ENCODE data around the gene SH3RF3. TPM values are rescaled to one million over a fixed set of nuclear protein-coding genes. Genes with fewer than 3 reads are reported as not detected.

Gene SH3RF3
- total RNA-seq, 2 donors from 2014 or later, result 1.4 to 17.0 TPM

GRCh38 chr2:109229094-109229675 is 100.2 kb downstream of the SH3RF3 start:
- H3K27ac ChIP-seq, result no peak overlapping the region
- no peak for DNase-seq (ENCODE audit: low spot score)
- WGBS, result over 99% methylated on average over 4 of the region's 4 CpGs

DNA sequence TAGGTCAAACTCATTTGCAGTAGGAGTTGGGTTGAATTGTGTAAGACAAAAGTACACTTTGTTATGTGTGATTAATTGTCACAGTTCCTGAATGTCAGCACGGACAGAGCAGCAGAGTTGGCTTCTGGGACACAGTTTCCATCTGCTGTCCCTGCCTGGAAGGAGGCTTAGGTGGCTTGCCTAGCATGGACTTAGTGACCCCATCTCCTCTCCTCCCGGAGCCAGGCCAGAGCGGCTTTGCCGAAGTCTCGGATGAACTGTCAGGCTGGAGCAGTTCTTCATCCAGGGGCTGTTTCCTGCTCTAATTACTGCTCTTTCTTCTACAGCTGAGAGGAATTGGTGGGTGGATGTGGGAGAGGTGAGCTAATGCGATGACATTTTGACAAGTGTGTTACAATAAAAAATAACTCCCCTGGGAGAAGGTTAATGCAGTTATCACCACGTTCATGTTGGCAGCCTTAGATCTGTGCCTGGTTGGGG is 102.0 kb downstream of the SH3RF3 start:
- no peak overlapping the region for H3K4me3 ChIP-seq
- TF ChIP-seq, protein P1, sequence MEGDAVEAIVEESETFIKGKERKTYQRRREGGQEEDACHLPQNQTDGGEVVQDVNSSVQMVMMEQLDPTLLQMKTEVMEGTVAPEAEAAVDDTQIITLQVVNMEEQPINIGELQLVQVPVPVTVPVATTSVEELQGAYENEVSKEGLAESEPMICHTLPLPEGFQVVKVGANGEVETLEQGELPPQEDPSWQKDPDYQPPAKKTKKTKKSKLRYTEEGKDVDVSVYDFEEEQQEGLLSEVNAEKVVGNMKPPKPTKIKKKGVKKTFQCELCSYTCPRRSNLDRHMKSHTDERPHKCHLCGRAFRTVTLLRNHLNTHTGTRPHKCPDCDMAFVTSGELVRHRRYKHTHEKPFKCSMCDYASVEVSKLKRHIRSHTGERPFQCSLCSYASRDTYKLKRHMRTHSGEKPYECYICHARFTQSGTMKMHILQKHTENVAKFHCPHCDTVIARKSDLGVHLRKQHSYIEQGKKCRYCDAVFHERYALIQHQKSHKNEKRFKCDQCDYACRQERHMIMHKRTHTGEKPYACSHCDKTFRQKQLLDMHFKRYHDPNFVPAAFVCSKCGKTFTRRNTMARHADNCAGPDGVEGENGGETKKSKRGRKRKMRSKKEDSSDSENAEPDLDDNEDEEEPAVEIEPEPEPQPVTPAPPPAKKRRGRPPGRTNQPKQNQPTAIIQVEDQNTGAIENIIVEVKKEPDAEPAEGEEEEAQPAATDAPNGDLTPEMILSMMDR (IDR thresholded peaks at IDR 0.05), result no peak
- TF ChIP-seq POLR2A (IDR thresholded peaks at IDR 0.05) (no peak), POLR2AphosphoS5 (IDR thresholded peaks at IDR 0.05) (no peak)
- H3K4me1 ChIP-seq (replicated peaks), result no peaks in the 10 kb centered on the region
- WGBS, result 51% methylated on average over 7 of the region's 7 CpGs
- H3K36me3 ChIP-seq, result no peaks in the 10 kb centered on the region
- intact Hi-C loops (cut with DNase I), result no loop called here
- no peaks in the 10 kb centered on the region for H3K9me3 ChIP-seq
- no peak for DNase-seq (ENCODE audit: low spot score)
- H3K27ac ChIP-seq, result no peak overlapping the region
- no peaks in the 10 kb centered on the region for H3K27me3 ChIP-seq (replicated peaks; ENCODE audit: insufficient read depth)

More at GRCh38 chr2:109229094-109229675, 100.2 kb downstream of the SH3RF3 start:
- H3K36me3 ChIP-seq, result no peaks in the 10 kb centered on the region
- H3K9me3 ChIP-seq, result no peaks in the 10 kb centered on the region
- intact Hi-C loops (cut with DNase I), result no loop called here
- H3K4me1 ChIP-seq (replicated peaks), result no peaks in the 10 kb centered on the region
- H3K27me3 ChIP-seq (replicated peaks; ENCODE audit: insufficient read depth), result no peaks in the 10 kb centered on the region
- TF ChIP-seq, protein P1 (IDR thresholded peaks at IDR 0.05), result no peak
- TF ChIP-seq POLR2AphosphoS5 (IDR thresholded peaks at IDR 0.05) (no peak), POLR2A (IDR thresholded peaks at IDR 0.05) (no peak)
- H3K4me3 ChIP-seq, result no peak overlapping the region

DNA sequence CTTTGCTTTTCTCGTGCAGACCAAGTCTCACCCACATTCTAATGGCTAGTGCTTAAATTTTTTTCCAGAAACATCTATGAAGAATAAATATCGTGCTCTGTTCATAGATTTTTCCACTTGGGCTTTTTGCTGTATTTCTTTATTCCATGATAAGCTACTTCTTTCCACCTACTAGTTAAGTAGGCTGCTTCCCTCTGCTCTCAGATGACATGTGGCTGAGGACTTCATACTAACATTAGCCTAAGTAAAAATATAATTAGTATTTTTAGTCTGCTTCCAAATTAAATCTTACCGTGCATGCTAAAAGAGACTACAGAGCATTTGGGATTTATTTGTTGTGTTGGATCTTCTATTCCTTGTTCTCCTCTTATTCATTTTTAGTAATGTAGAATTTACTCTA is 102.4 kb downstream of the SH3RF3 start:
- Histone ChIP-seq H3K9me3 (no peaks in the 10 kb centered on the region), H3K4me3 (no peak overlapping the region), H3K4me1 (replicated peaks) (no peaks in the 10 kb centered on the region), H3K27ac (no peak overlapping the region), H3K27me3 (replicated peaks; ENCODE audit: insufficient read depth) (no peaks in the 10 kb centered on the region), H3K36me3 (no peaks in the 10 kb centered on the region)
- DNase-seq (ENCODE audit: low spot score), result no peak
- TF ChIP-seq, protein P1 (IDR thresholded peaks at IDR 0.05), result no peak
- TF ChIP-seq POLR2A (IDR thresholded peaks at IDR 0.05), result no peak
- TF ChIP-seq POLR2AphosphoS5 (IDR thresholded peaks at IDR 0.05), result no peak
- intact Hi-C loops (cut with DNase I), result no loop called here
- WGBS, result 71% methylated on average over 3 of the region's 3 CpGs

DNA sequence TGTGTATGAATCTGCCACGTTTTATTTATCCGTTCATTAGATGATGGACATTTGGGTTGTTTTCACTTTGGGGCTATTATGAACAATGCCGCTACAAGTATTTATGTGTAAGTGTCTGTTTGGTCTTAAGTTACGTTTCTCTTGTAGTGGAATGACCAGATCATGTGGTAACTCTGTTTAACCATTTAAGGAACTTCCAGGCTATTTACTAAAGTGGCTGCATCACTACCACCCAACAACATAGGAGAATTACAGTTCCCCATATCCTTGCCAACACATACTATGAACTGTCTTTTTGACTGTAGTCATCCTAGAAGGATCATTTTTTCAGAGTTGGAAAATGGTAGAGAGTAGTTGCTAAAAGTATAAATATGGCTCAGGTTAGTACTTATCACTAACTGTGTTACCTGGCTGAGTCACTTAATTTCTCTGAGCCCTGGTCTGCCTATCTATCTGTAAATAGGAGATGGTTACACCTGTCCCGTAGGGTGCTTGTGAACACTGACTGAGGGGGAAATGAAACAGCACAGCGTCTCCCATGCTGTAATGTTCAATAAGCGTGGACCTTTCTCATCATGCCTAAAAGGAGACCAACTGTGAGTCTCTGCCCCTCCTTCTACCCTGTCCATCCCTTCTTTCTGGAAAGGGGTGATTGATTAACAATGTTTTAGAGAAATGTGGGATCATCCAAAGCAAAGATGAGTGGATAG is 103.1 kb downstream of the SH3RF3 start:
- WGBS, result 90% methylated on average over 7 of the region's 7 CpGs
- intact Hi-C loops (cut with DNase I), result no loop called here
- no peak overlapping the region for H3K27ac ChIP-seq
- no peak overlapping the region for H3K4me3 ChIP-seq
- H3K27me3 ChIP-seq (replicated peaks; ENCODE audit: insufficient read depth), result no peaks in the 10 kb centered on the region
- H3K4me1 ChIP-seq (replicated peaks), result peaks cover 5% of the 10 kb centered on the region
- no peak for DNase-seq (ENCODE audit: low spot score)
- TF ChIP-seq POLR2AphosphoS5 (IDR thresholded peaks at IDR 0.05) (no peak), POLR2A (IDR thresholded peaks at IDR 0.05) (no peak)
- TF ChIP-seq, protein P1 (IDR thresholded peaks at IDR 0.05), result no peak
- H3K9me3 ChIP-seq, result no peaks in the 10 kb centered on the region
- H3K36me3 ChIP-seq, result no peaks in the 10 kb centered on the region

GRCh38 chr2:109232909-109233308 is 103.9 kb downstream of the SH3RF3 start:
- Histone ChIP-seq H3K9me3 (no peaks in the 10 kb centered on the region), H3K36me3 (no peaks in the 10 kb centered on the region), H3K27me3 (replicated peaks; ENCODE audit: insufficient read depth) (no peaks in the 10 kb centered on the region), H3K27ac (no peak overlapping the region), H3K4me3 (no peak overlapping the region), H3K4me1 (replicated peaks) (peaks cover 5% of the 10 kb centered on the region)
- intact Hi-C loops (cut with DNase I), result no loop called here
- DNase-seq (ENCODE audit: low spot score), result no peak
- TF ChIP-seq, protein P1 (IDR thresholded peaks at IDR 0.05), result no peak
- no peak for TF ChIP-seq POLR2A (IDR thresholded peaks at IDR 0.05)
- no peak for TF ChIP-seq POLR2AphosphoS5 (IDR thresholded peaks at IDR 0.05)
- 100% methylated on average over 3 of the region's 4 CpGs for whole genome bisulfite sequencing
